ENCODE results near the gene ALCAM. TPM values are rescaled to one million over a fixed set of nuclear protein-coding genes. Genes with fewer than 3 reads are reported as not detected.

Gene ALCAM
- total RNA-seq, 1 experiment from 2014 or later = 119 TPM

- no peak for DNase-seq (ENCODE audit: low read depth in 1 of 2, low spot score in 2 of 2)
- H3K27me3 ChIP-seq (replicated peaks) = no peaks in the 10 kb centered on the region
Measured at GRCh38 chr3:105528955-105529354, 162.2 kb downstream of the ALCAM start.

GRCh38 chr3:105529456-105529855 is 162.7 kb downstream of the ALCAM start:
- H3K9me3 ChIP-seq (replicated peaks) = no peaks in the 10 kb centered on the region
- peaks cover 9% of the 10 kb centered on the region; the same call in 1 of the 2 replicates for H3K36me3 ChIP-seq
- no peak overlapping the region for H3K27ac ChIP-seq
- DNase-seq (ENCODE audit: low read depth in 1 of 2, low spot score in 2 of 2) = no peak
- H3K4me3 ChIP-seq = no peak overlapping the region
- peaks cover 8% of the 10 kb centered on the region for H3K4me1 ChIP-seq (replicated peaks)
- H3K27me3 ChIP-seq (replicated peaks) = no peaks in the 10 kb centered on the region

More at GRCh38 chr3:105528955-105529354, 162.2 kb downstream of the ALCAM start:
- H3K36me3 ChIP-seq = peaks cover 4% of the 10 kb centered on the region; the same call in 1 of the 2 replicates
- no peak overlapping the region for H3K27ac ChIP-seq
- peaks cover 8% of the 10 kb centered on the region for H3K4me1 ChIP-seq (replicated peaks)
- H3K9me3 ChIP-seq (replicated peaks) = no peaks in the 10 kb centered on the region
- H3K4me3 ChIP-seq = no peak overlapping the region

- Histone ChIP-seq H3K27me3 (replicated peaks) (no peaks in the 10 kb centered on the region), H3K4me1 (replicated peaks) (no peaks in the 10 kb centered on the region), H3K27ac (no peak overlapping the region), H3K4me3 (no peak overlapping the region), H3K9me3 (replicated peaks) (no peaks in the 10 kb centered on the region), H3K36me3 (peaks cover 18% of the 10 kb centered on the region)
- no peak for DNase-seq (ENCODE audit: low read depth in 1 of 2, low spot score in 2 of 2)
Measured at GRCh38 chr3:105532251-105532650, 165.5 kb downstream of the ALCAM start.

GRCh38 chr3:105533960-105534359 is 167.3 kb downstream of the ALCAM start:
- Histone ChIP-seq H3K4me3 (no peak overlapping the region), H3K27ac (no peak overlapping the region), H3K4me1 (replicated peaks) (peaks cover 11% of the 10 kb centered on the region), H3K36me3 (peaks cover 24% of the 10 kb centered on the region), H3K27me3 (replicated peaks) (no peaks in the 10 kb centered on the region), H3K9me3 (replicated peaks) (no peaks in the 10 kb centered on the region)
- DNase-seq (ENCODE audit: low read depth in 1 of 2, low spot score in 2 of 2) = no peak

- Histone ChIP-seq H3K9me3 (replicated peaks) (no peaks in the 10 kb centered on the region), H3K4me3 (no peak overlapping the region), H3K27ac (no peak overlapping the region), H3K27me3 (replicated peaks) (no peaks in the 10 kb centered on the region), H3K4me1 (replicated peaks) (peaks cover 11% of the 10 kb centered on the region), H3K36me3 (peaks cover 24% of the 10 kb centered on the region)
- no peak for DNase-seq (ENCODE audit: low read depth in 1 of 2, low spot score in 2 of 2)
Measured at GRCh38 chr3:105534491-105534890, 167.8 kb downstream of the ALCAM start.

GRCh38 chr3:105537371-105538080 is 170.8 kb downstream of the ALCAM start:
- no peaks in the 10 kb centered on the region for H3K9me3 ChIP-seq (replicated peaks)
- H3K4me1 ChIP-seq (replicated peaks) = peaks cover 11% of the 10 kb centered on the region
- no peak overlapping the region for H3K4me3 ChIP-seq
- H3K27me3 ChIP-seq (replicated peaks) = no peaks in the 10 kb centered on the region
- peaks cover 45% of the 10 kb centered on the region for H3K36me3 ChIP-seq
- no peak overlapping the region for H3K27ac ChIP-seq
- DNase-seq (ENCODE audit: low read depth in 1 of 2, low spot score in 2 of 2) = no peak

- Histone ChIP-seq H3K4me1 (replicated peaks) (peaks cover 11% of the 10 kb centered on the region), H3K27me3 (replicated peaks) (no peaks in the 10 kb centered on the region), H3K36me3 (peaks cover 48% of the 10 kb centered on the region), H3K9me3 (replicated peaks) (no peaks in the 10 kb centered on the region), H3K27ac (no peak overlapping the region), H3K4me3 (no peak overlapping the region)
- no peak for DNase-seq (ENCODE audit: low read depth in 1 of 2, low spot score in 2 of 2)
Measured at GRCh38 chr3:105538483-105538882, 171.8 kb downstream of the ALCAM start.

GRCh38 chr3:105539897-105540296 is 173.2 kb downstream of the ALCAM start:
- Histone ChIP-seq H3K27me3 (replicated peaks) (no peaks in the 10 kb centered on the region), H3K9me3 (replicated peaks) (no peaks in the 10 kb centered on the region), H3K27ac (no peak overlapping the region), H3K36me3 (peaks cover 51% of the 10 kb centered on the region), H3K4me3 (no peak overlapping the region), H3K4me1 (replicated peaks) (peaks cover 11% of the 10 kb centered on the region)
- no peak for DNase-seq (ENCODE audit: low read depth in 1 of 2, low spot score in 2 of 2)

- Histone ChIP-seq H3K4me3 (no peak overlapping the region), H3K9me3 (replicated peaks) (no peaks in the 10 kb centered on the region), H3K27ac (no peak overlapping the region), H3K4me1 (replicated peaks) (peaks cover 11% of the 10 kb centered on the region), H3K27me3 (replicated peaks) (no peaks in the 10 kb centered on the region), H3K36me3 (peaks cover 66% of the 10 kb centered on the region)
- no peak for DNase-seq (ENCODE audit: low read depth in 1 of 2, low spot score in 2 of 2)
Measured at GRCh38 chr3:105542282-105543019, 175.7 kb downstream of the ALCAM start.

- no peak overlapping the region for H3K4me3 ChIP-seq
- peaks cover 82% of the 10 kb centered on the region for H3K36me3 ChIP-seq
- DNase-seq (ENCODE audit: low read depth in 1 of 2, low spot score in 2 of 2) = no peak
- no peaks in the 10 kb centered on the region for H3K4me1 ChIP-seq (replicated peaks)
- no peaks in the 10 kb centered on the region for H3K27me3 ChIP-seq (replicated peaks)
- H3K9me3 ChIP-seq (replicated peaks) = no peaks in the 10 kb centered on the region
- H3K27ac ChIP-seq = no peak overlapping the region
Measured at GRCh38 chr3:105545051-105545450, 178.3 kb downstream of the ALCAM start.

- Histone ChIP-seq H3K27me3 (replicated peaks) (no peaks in the 10 kb centered on the region), H3K36me3 (peaks cover 52% of the 10 kb centered on the region), H3K4me1 (replicated peaks) (no peaks in the 10 kb centered on the region), H3K9me3 (replicated peaks) (no peaks in the 10 kb centered on the region), H3K4me3 (no peak overlapping the region), H3K27ac (no peak overlapping the region)
- DNase-seq (ENCODE audit: low read depth in 1 of 2, low spot score in 2 of 2) = no peak
Measured at GRCh38 chr3:105553851-105554250, 187.1 kb downstream of the ALCAM start.

- peaks cover 8% of the 10 kb centered on the region; the same call in 1 of the 2 replicates for H3K4me1 ChIP-seq (replicated peaks)
- DNase-seq (ENCODE audit: low read depth in 1 of 2, low spot score in 2 of 2) = no peak
- H3K36me3 ChIP-seq = peaks cover 42% of the 10 kb centered on the region
- H3K9me3 ChIP-seq (replicated peaks) = no peaks in the 10 kb centered on the region
- H3K27me3 ChIP-seq (replicated peaks) = no peaks in the 10 kb centered on the region
- H3K4me3 ChIP-seq = no peak overlapping the region
- no peak overlapping the region for H3K27ac ChIP-seq
Measured at GRCh38 chr3:105555206-105555605, 188.5 kb downstream of the ALCAM start.

GRCh38 chr3:105559856-105560255 is 193.1 kb downstream of the ALCAM start:
- Histone ChIP-seq H3K27ac (no peak overlapping the region), H3K36me3 (peaks cover 5% of the 10 kb centered on the region; the same call in 1 of the 2 replicates), H3K4me3 (no peak overlapping the region), H3K9me3 (replicated peaks) (no peaks in the 10 kb centered on the region), H3K4me1 (replicated peaks) (peaks cover 8% of the 10 kb centered on the region; the same call in 1 of the 2 replicates), H3K27me3 (replicated peaks) (no peaks in the 10 kb centered on the region)
- peak in 1 of 2 experiments; percentile 30 for DNase-seq (ENCODE audit: low read depth in 1 of 2, low spot score in 2 of 2)

- Histone ChIP-seq H3K4me1 (replicated peaks) (peaks cover 8% of the 10 kb centered on the region; the same call in 1 of the 2 replicates), H3K27ac (no peak overlapping the region), H3K27me3 (replicated peaks) (no peaks in the 10 kb centered on the region), H3K4me3 (no peak overlapping the region), H3K36me3 (no peaks in the 10 kb centered on the region), H3K9me3 (replicated peaks) (no peaks in the 10 kb centered on the region)
- DNase-seq (ENCODE audit: low read depth in 1 of 2, low spot score in 2 of 2) = no peak
Measured at GRCh38 chr3:105561876-105562275, 195.2 kb downstream of the ALCAM start.

Data from SJSA1 (cell line).